Ovary (tissue), 3 donors: ENCODE measurements around the gene MYO5C.

Source experiments
- EP300 ChIP-seq: sonication (generic); formaldehyde crosslinking; IDR thresholded peaks from one replicate; pipeline ENCODE4 v1.6.1; 2017; ENCODE audit warnings: antibody characterized with exemption
- POLR2A ChIP-seq: fragments of 450-650 bp; IDR thresholded peaks from one replicate; pipeline ENCODE4 v1.6.1; 2017; ENCODE audit warnings: antibody characterized with exemption, mild to moderate bottlenecking, moderate library complexity
- TF ChIP-seq, protein P1 (sequence below), 3 donors: fragments of 450-650 bp in 2 of 3; fragments of 200-600 bp in 1 of 3; IDR thresholded peaks; one replicate each; pipeline versions ENCODE4 v1.5.1 to v1.8.0; 2016 to 2022; ENCODE audit warnings: antibody characterized with exemption in 3 of 3, mild to moderate bottlenecking in 1 of 3
- donor health status: DM: no; HTN: no; CAD: no.

DNA sequence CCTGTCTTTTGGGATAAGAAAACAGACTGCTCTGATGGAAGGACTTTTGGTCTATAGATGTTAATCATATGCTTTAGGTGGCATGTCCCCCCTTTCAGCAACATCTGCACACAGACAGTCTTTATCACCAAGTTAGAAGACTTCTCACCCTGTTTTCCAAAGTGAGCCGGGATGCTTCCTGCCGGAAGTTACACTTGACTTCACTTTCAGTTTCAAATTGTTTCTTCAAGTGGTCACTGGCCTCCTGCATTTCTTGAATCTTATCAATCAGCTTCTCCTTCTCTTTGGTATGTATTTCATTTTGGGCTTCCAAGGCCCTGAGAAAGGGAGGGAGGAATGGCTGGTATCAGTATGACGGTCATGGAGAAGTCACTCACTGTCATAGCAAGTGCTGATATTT is 77.2 kb downstream of the MYO5C start:
- TF ChIP-seq, protein P1, sequence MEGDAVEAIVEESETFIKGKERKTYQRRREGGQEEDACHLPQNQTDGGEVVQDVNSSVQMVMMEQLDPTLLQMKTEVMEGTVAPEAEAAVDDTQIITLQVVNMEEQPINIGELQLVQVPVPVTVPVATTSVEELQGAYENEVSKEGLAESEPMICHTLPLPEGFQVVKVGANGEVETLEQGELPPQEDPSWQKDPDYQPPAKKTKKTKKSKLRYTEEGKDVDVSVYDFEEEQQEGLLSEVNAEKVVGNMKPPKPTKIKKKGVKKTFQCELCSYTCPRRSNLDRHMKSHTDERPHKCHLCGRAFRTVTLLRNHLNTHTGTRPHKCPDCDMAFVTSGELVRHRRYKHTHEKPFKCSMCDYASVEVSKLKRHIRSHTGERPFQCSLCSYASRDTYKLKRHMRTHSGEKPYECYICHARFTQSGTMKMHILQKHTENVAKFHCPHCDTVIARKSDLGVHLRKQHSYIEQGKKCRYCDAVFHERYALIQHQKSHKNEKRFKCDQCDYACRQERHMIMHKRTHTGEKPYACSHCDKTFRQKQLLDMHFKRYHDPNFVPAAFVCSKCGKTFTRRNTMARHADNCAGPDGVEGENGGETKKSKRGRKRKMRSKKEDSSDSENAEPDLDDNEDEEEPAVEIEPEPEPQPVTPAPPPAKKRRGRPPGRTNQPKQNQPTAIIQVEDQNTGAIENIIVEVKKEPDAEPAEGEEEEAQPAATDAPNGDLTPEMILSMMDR (IDR thresholded peaks at IDR 0.05): no peak
- no peak for TF ChIP-seq POLR2A
- TF ChIP-seq EP300: no peak
